HEK293 (cell line): ENCODE measurements around the gene TMEM63A.

Source experiments
- CTCF ChIA-PET: fragments of 350-600 bp; formaldehyde crosslinking; extraction: SDS; loops from one replicate; lab custom pipeline; 2021; ENCODE audit warnings: antibody characterized with exemption; lab: Yijun Ruan, JAX
- POLR2A ChIA-PET: fragments of 300-600 bp; formaldehyde crosslinking; extraction: SDS; loops from one replicate; lab custom pipeline; 2020; ENCODE audit warnings: antibody characterized with exemption, inconsistent platforms; lab: Yijun Ruan, JAX
- H3K27ac ChIP-seq: fragments of 200-500 bp; sonication (Bioruptor generic); 2 replicates; pipeline ENCODE4 v1.5.1; 2014; ENCODE audit warnings: low read depth, low read length, control low read depth, inconsistent platforms; ENCODE audit errors: extremely low read depth
- H3K36me3 ChIP-seq, 2 experiments: fragments of 200-500 bp in 1 of 2; sonication (Bioruptor generic) in 1 of 2; 1 replicate in 1 of 2; 2 replicates in 1 of 2; pipeline ENCODE4 v1.5.1; 2014 to 2017; ENCODE audit warnings: inconsistent platforms in 2 of 2, low read length in 2 of 2; ENCODE audit not compliant: control insufficient read depth in 2 of 2, insufficient read depth in 1 of 2
- H3K4me1 ChIP-seq: fragments of 200-500 bp; sonication (Bioruptor generic); 2 replicates; pipeline ENCODE4 v1.5.1; 2014; ENCODE audit warnings: mild to moderate bottlenecking, low read length, inconsistent platforms; ENCODE audit not compliant: control insufficient read depth, insufficient read depth
- H3K4me3 ChIP-seq: 2 replicates; pipeline ENCODE4 v1.5.1; 2011; ENCODE audit warnings: low read depth, mild to moderate bottlenecking, control low read depth, low read length, moderate library complexity
- H3K9me3 ChIP-seq: fragments of 200-500 bp; sonication (Bioruptor generic); 2 replicates; pipeline ENCODE4 v1.5.1; 2014; ENCODE audit warnings: low read depth, low read length, inconsistent platforms; ENCODE audit not compliant: control insufficient read depth, insufficient read depth
- EGR2 ChIP-seq: fragments of 450-650 bp; formaldehyde crosslinking; IDR thresholded peaks from 2 replicates; pipeline ENCODE4 v1.5.1; 2016; ENCODE audit warnings: low read depth, missing biosample characterization, missing genetic modification characterization
- HOXD13 ChIP-seq: sonication (generic); formaldehyde crosslinking; IDR thresholded peaks from 2 replicates; pipeline ENCODE4 v1.8.0; 2022; ENCODE audit warnings: missing genetic modification reagents, borderline replicate concordance
- TRIM28 ChIP-seq: IDR thresholded peaks from 2 replicates; pipeline ENCODE4 v1.6.1; 2011; ENCODE audit warnings: low read length, control low read depth, borderline replicate concordance
- ZBTB49 ChIP-seq: fragments of 450-650 bp; formaldehyde crosslinking; IDR thresholded peaks from 2 replicates; pipeline ENCODE4 v1.5.1; 2016; ENCODE audit warnings: missing biosample characterization, missing genetic modification characterization, low read depth
- ZFHX2 ChIP-seq: fragments of 450-650 bp; formaldehyde crosslinking; conservative IDR thresholded peaks from 2 replicates; pipeline ENCODE4 v1.5.1; 2016; ENCODE audit warnings: missing biosample characterization, missing genetic modification characterization
- ZNF133 ChIP-seq: fragments of 450-650 bp; formaldehyde crosslinking; IDR thresholded peaks from 2 replicates; pipeline ENCODE4 v1.5.1; 2016; ENCODE audit warnings: missing biosample characterization, missing genetic modification characterization
- ZNF16 ChIP-seq: fragments of 450-650 bp; formaldehyde crosslinking; IDR thresholded peaks from 2 replicates; pipeline ENCODE4 v1.5.1; 2016; ENCODE audit warnings: low read depth, missing biosample characterization, missing genetic modification characterization
- ZNF394 ChIP-seq: fragments of 450-650 bp; formaldehyde crosslinking; IDR thresholded peaks from 2 replicates; pipeline ENCODE4 v1.5.1; 2016; ENCODE audit warnings: missing biosample characterization, missing genetic modification characterization, mild to moderate bottlenecking, moderate library complexity, borderline replicate concordance
- ZNF433 ChIP-seq: fragments of 450-650 bp; formaldehyde crosslinking; IDR thresholded peaks from 2 replicates; pipeline ENCODE4 v1.5.1; 2016; ENCODE audit warnings: missing biosample characterization, missing genetic modification characterization, low read depth
- ZNF48 ChIP-seq: fragments of 450-650 bp; formaldehyde crosslinking; IDR thresholded peaks from 2 replicates; pipeline ENCODE4 v1.5.1; 2016; ENCODE audit warnings: missing biosample characterization, missing genetic modification characterization
- ZNF510 ChIP-seq: fragments of 450-650 bp; formaldehyde crosslinking; IDR thresholded peaks from 2 replicates; pipeline ENCODE4 v1.5.1; 2018; ENCODE audit warnings: mild to moderate bottlenecking, missing genetic modification characterization, missing biosample characterization; ENCODE audit not compliant: insufficient replicate concordance
- ZNF571 ChIP-seq: fragments of 450-650 bp; formaldehyde crosslinking; IDR thresholded peaks from 2 replicates; pipeline ENCODE4 v1.5.0; 2017; ENCODE audit warnings: missing biosample characterization, missing genetic modification characterization
- ZNF621 ChIP-seq: fragments of 450-650 bp; formaldehyde crosslinking; IDR thresholded peaks from 2 replicates; pipeline ENCODE4 v1.5.1; 2017; ENCODE audit warnings: missing biosample characterization, missing genetic modification characterization
- ZNF660 ChIP-seq: fragments of 450-650 bp; IDR thresholded peaks from 2 replicates; pipeline ENCODE4 v1.5.1; 2018; ENCODE audit warnings: missing biosample characterization, mild to moderate bottlenecking, missing genetic modification characterization
- ZSCAN5A ChIP-seq: fragments of 450-650 bp; formaldehyde crosslinking; IDR thresholded peaks from 2 replicates; pipeline ENCODE4 v1.5.1; 2016; ENCODE audit warnings: missing biosample characterization, missing genetic modification characterization
- TF ChIP-seq, protein P1 (sequence below): fragments of 450-650 bp; IDR thresholded peaks from 2 replicates; pipeline ENCODE4 v1.5.1; 2018; ENCODE audit warnings: missing biosample characterization, mild to moderate bottlenecking, missing genetic modification characterization
- TF ChIP-seq, protein P2 (sequence below): fragments of 450-650 bp; formaldehyde crosslinking; IDR thresholded peaks from 2 replicates; pipeline ENCODE4 v1.5.1; 2017; ENCODE audit warnings: missing biosample characterization, mild to moderate bottlenecking, missing genetic modification characterization, moderate library complexity
- TF ChIP-seq, protein P3 (sequence below): fragments of 450-650 bp; formaldehyde crosslinking; conservative IDR thresholded peaks from 2 replicates; pipeline ENCODE4 v1.5.1; 2016; ENCODE audit warnings: low read depth, missing biosample characterization, missing genetic modification characterization

Gene TMEM63A

DNA sequence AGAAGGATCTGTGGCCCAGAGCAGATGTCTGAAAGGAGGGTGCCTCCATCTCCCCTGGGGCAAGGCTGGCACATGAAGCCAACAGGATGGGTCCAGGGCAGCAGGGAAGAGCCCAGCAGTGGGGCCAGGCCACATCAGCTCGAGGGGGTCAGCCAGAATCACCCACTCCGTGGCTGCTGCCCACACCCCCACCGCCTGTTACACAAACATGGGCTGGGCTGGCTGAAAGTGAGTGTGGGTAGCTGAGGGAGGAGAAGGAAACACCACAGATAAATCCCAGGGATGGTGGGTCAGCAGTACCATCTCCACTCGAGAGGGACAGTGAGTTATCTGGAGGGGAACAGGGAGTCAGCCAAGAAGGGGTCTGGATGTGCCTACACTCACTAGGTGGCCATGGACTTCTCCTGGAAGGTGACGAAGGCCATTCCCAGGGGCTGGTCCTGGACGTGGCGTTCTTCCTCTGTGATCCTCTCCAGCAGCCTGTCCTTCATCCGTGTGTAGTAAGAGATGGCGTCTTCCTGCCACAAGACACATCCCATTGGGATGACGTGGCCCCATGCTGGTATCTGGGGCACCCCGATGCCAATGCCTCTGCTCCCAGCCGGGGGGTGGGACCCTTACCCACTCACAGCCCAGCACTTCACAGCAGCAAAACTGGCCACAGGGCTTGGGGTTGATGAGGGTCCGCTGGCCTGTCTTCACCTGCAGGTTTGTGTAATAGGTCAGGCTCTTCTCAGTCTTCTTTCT is 20.2 kb downstream of the TMEM63A start:
- Histone ChIP-seq H3K4me3 (no peak overlapping the region), H3K9me3 (no peaks in the 10 kb centered on the region), H3K27ac (no peak overlapping the region), H3K36me3 (peaks cover 7 to 62% of the 10 kb centered on the region in 2 experiments; a peak in 2 of 3 replicates), H3K4me1 (0 out of 2 replicates have a peak, but pooled peaks cover 3% of the 10 kb centered on the region)
- TF ChIP-seq EGR2 = peak; percentile 93
- no peak for TF ChIP-seq ZNF660
- TF ChIP-seq ZBTB49 (tag by site-specific recombination) = no peak
- TF ChIP-seq ZNF571 (tag by site-specific recombination) = no peak
- peak; percentile 69 for TF ChIP-seq ZFHX2 (tag by site-specific recombination)
- no peak for TF ChIP-seq TRIM28
- no peak for TF ChIP-seq ZNF48 (tag by site-specific recombination)
- no peak for TF ChIP-seq ZNF433 (tag by site-specific recombination)
- no peak for TF ChIP-seq ZNF394 (tag by site-specific recombination)
- POLR2A ChIA-PET = no interaction called here
- CTCF ChIA-PET = interaction anchor here (0.5 kb wide), 1 partner anchor 380 kb away, joined by 3 read pairs; no protein-coding TSS in a partner anchor

DNA sequence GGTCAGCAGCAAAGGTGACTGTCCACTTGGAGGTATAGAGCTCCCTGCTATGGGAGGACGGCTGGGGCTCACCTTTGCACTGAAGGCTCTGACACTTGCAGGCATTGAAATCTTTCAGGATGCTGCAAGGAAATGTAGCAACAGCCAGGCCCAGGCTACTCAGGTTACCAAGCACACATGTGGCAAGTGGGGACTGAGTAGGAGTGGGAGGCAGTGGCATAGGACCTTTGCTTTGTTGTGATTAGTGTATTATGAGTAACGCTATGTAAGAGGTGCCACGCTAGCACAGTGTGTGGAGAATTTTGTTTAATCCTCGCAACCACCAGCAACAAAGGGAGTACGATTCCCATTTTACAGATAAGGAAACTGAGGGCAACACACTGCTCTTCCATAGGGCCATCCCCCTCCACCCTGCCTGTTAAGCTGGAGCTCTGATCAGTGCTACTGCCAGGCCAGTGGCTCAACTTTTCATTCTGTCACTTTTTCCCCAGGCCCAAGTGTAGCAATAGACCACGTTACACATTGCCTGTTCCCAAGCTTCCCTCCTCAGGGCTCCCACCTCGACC is 21.2 kb downstream of the TMEM63A start:
- 0 out of 2 replicates have a peak, but pooled peaks cover 3% of the 10 kb centered on the region for H3K4me1 ChIP-seq
- POLR2A ChIA-PET = interaction anchor here (0.8 kb wide), 1 partner anchor 421 kb away, joined by 4 read pairs; no protein-coding TSS in a partner anchor
- no peaks in the 10 kb centered on the region for H3K9me3 ChIP-seq
- no peak overlapping the region for H3K4me3 ChIP-seq
- TF ChIP-seq HOXD13 = 0 out of 2 replicates have a peak, but pooled peaks have one; percentile 20
- TF ChIP-seq ZFHX2 (tag by site-specific recombination) = peak; percentile 52; the same call in 1 of the 2 replicates
- peak; percentile 73 for TF ChIP-seq EGR2
- TF ChIP-seq, protein P1, sequence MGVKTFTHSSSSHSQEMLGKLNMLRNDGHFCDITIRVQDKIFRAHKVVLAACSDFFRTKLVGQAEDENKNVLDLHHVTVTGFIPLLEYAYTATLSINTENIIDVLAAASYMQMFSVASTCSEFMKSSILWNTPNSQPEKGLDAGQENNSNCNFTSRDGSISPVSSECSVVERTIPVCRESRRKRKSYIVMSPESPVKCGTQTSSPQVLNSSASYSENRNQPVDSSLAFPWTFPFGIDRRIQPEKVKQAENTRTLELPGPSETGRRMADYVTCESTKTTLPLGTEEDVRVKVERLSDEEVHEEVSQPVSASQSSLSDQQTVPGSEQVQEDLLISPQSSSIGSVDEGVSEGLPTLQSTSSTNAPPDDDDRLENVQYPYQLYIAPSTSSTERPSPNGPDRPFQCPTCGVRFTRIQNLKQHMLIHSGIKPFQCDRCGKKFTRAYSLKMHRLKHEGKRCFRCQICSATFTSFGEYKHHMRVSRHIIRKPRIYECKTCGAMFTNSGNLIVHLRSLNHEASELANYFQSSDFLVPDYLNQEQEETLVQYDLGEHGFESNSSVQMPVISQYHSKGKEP (tag by site-specific recombination) = no peak
- no peak for TF ChIP-seq ZNF16
- no peak for TF ChIP-seq ZNF621 (tag by site-specific recombination)
- no peak for TF ChIP-seq ZNF133 (tag by site-specific recombination)
- peaks cover 7 to 60% of the 10 kb centered on the region in 2 experiments; a peak in 2 of 3 replicates for H3K36me3 ChIP-seq
- CTCF ChIA-PET = interaction anchor here (1.8 kb wide), 1 partner anchor 386 kb away, joined by 11 read pairs; no protein-coding TSS in a partner anchor
- H3K27ac ChIP-seq = no peak overlapping the region

GRCh38 chr1:225860107-225860506 is 22.1 kb downstream of the TMEM63A start:
- no peak overlapping the region for H3K4me3 ChIP-seq
- H3K27ac ChIP-seq = no peak overlapping the region
- 0 out of 2 replicates have a peak, but pooled peaks cover 3% of the 10 kb centered on the region for H3K4me1 ChIP-seq
- peaks cover 7 to 59% of the 10 kb centered on the region in 2 experiments; a peak in 2 of 3 replicates for H3K36me3 ChIP-seq
- ChIA-PET CTCF (interaction anchor here (0.6 to 1.8 kb wide), 4 partner anchors 14 to 385 kb away, joined by 3 to 11 read pairs (median 4); no protein-coding TSS in a partner anchor), POLR2A (interaction anchor here (0.8 kb wide), 1 partner anchor 9 kb away, joined by 5 read pairs; no protein-coding TSS in a partner anchor)
- no peaks in the 10 kb centered on the region for H3K9me3 ChIP-seq
- TF ChIP-seq ZNF510 (tag by site-specific recombination) (no peak), ZSCAN5A (tag by site-specific recombination) (no peak)
- TF ChIP-seq, protein P2, sequence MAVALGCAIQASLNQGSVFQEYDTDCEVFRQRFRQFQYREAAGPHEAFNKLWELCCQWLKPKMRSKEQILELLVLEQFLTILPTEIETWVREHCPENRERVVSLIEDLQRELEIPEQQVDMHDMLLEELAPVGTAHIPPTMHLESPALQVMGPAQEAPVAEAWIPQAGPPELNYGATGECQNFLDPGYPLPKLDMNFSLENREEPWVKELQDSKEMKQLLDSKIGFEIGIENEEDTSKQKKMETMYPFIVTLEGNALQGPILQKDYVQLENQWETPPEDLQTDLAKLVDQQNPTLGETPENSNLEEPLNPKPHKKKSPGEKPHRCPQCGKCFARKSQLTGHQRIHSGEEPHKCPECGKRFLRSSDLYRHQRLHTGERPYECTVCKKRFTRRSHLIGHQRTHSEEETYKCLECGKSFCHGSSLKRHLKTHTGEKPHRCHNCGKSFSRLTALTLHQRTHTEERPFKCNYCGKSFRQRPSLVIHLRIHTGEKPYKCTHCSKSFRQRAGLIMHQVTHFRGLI (tag by site-specific recombination) = no peak
- TF ChIP-seq, protein P3, sequence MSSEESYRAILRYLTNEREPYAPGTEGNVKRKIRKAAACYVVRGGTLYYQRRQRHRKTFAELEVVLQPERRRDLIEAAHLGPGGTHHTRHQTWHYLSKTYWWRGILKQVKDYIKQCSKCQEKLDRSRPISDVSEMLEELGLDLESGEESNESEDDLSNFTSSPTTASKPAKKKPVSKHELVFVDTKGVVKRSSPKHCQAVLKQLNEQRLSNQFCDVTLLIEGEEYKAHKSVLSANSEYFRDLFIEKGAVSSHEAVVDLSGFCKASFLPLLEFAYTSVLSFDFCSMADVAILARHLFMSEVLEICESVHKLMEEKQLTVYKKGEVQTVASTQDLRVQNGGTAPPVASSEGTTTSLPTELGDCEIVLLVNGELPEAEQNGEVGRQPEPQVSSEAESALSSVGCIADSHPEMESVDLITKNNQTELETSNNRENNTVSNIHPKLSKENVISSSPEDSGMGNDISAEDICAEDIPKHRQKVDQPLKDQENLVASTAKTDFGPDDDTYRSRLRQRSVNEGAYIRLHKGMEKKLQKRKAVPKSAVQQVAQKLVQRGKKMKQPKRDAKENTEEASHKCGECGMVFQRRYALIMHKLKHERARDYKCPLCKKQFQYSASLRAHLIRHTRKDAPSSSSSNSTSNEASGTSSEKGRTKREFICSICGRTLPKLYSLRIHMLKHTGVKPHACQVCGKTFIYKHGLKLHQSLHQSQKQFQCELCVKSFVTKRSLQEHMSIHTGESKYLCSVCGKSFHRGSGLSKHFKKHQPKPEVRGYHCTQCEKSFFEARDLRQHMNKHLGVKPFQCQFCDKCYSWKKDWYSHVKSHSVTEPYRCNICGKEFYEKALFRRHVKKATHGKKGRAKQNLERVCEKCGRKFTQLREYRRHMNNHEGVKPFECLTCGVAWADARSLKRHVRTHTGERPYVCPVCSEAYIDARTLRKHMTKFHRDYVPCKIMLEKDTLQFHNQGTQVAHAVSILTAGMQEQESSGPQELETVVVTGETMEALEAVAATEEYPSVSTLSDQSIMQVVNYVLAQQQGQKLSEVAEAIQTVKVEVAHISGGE (tag by site-specific recombination) = no peak
